K562 (cell line): ENCODE results near the gene AGTR1. TPM values are rescaled to one million over a fixed set of nuclear protein-coding genes. Genes with fewer than 3 reads are reported as not detected.

Experiments
- ATAC-seq: fragments of 200-7000 bp; cut with Tn5 transposase; 3 replicates; pipeline ENCODE4 v1.9.1; 2020; ENCODE audit warnings: moderate library complexity
- BruUV-seq: library from RNA; stranded (reverse); fragments of 400-500 nt; replicated peaks from 2 replicates; lab custom pipeline; 2021; lab: Mats Ljungman, UMichigan
- CTCF ChIA-PET: fragments of 300-600 bp; formaldehyde crosslinking; extraction: SDS; loops from one replicate; lab custom pipeline; 2021; ENCODE audit warnings: low intra/inter-chr PET ratio; lab: Yijun Ruan, JAX
- POLR2A ChIA-PET: fragments of 300-600, 350-650 bp; sonication (Branson Sonifier 250); formaldehyde crosslinking; extraction: SDS; loops from one replicate; lab custom pipeline; 2021; ENCODE audit warnings: antibody characterized with exemption, inconsistent platforms; lab: Yijun Ruan, JAX
- DNase-seq, 4 experiments: peaks; one replicate each; pipeline versions ENCODE4 v3.0.0 to v3.0.0-alpha.2; 2011 to 2018; ENCODE audit warnings: low spot score in 3 of 4, mixed read lengths in 3 of 4; ENCODE audit errors: extremely low read depth in 1 of 4
- FAIRE-seq: peaks from 2 replicates; lab custom pipeline; 2011; peaks lifted over from hg19 to GRCh38; lab: Jason Lieb, UNC
- H2AFZ ChIP-seq: 2 replicates; pipeline ENCODE4 v1.6.0; 2011; ENCODE audit warnings: low read depth, low read length, control low read depth, inconsistent platforms
- H3K27ac ChIP-seq: fragments of 200-600 bp; 3 replicates; pipeline ENCODE4 v1.8.0; 2011; ENCODE audit warnings: low read depth, mild to moderate bottlenecking, control low read depth, inconsistent platforms, low read length, moderate library complexity, mixed read lengths; ENCODE audit errors: extremely low read depth
- H3K27me3 ChIP-seq, 2 experiments: fragments of 300-600 bp in 1 of 2; 2 replicates in 1 of 2; 3 replicates in 1 of 2; pipeline versions ENCODE4 v1.6.0 to v1.8.0; 2011; ENCODE audit warnings: inconsistent platforms in 2 of 2, low read length in 2 of 2, mild to moderate bottlenecking in 1 of 2, mixed read lengths in 1 of 2, moderate library complexity in 1 of 2; ENCODE audit not compliant: control insufficient read depth in 2 of 2, insufficient read depth in 2 of 2
- H3K36me3 ChIP-seq: fragments of 300-600 bp; 3 replicates; pipeline ENCODE4 v1.8.0; 2011; ENCODE audit warnings: mild to moderate bottlenecking, low read length, inconsistent platforms; ENCODE audit not compliant: control insufficient read depth, insufficient read depth
- H3K4me1 ChIP-seq, 2 experiments: fragments of 200-600 bp in 1 of 2; replicated peaks in 1 of 2; 2 replicates in 1 of 2; 3 replicates in 1 of 2; pipeline versions ENCODE4 v1.5.1 to v1.8.0; 2011; ENCODE audit warnings: inconsistent platforms in 2 of 2, low read length in 2 of 2, mild to moderate bottlenecking in 1 of 2, mixed read lengths in 1 of 2, moderate library complexity in 1 of 2; ENCODE audit not compliant: control insufficient read depth in 2 of 2, insufficient read depth in 2 of 2
- H3K4me2 ChIP-seq: 2 replicates; pipeline ENCODE4 v1.6.1; 2011; ENCODE audit warnings: low read length, control low read depth, inconsistent platforms, mixed read lengths; ENCODE audit not compliant: insufficient read depth
- H3K4me3 ChIP-seq: fragments of 200-600 bp; sonication (generic), shearing (Covaris generic); 2 replicates; pipeline ENCODE4 v1.5.1; 2016; ENCODE audit warnings: control low read depth, inconsistent platforms
- H3K79me2 ChIP-seq: fragments of 200-600 bp; 3 replicates; pipeline ENCODE4 v1.8.0; 2011; ENCODE audit warnings: low read length, inconsistent platforms; ENCODE audit not compliant: control insufficient read depth, insufficient read depth
- H3K9ac ChIP-seq, 2 experiments: 2 replicates each; pipeline versions ENCODE4 v1.6.0 to v1.6.1; 2011; ENCODE audit warnings: low read depth in 2 of 2, low read length in 2 of 2, control low read depth in 1 of 2, inconsistent platforms in 1 of 2, mild to moderate bottlenecking in 1 of 2, mixed read lengths in 1 of 2; ENCODE audit not compliant: insufficient read depth in 1 of 2
- H3K9me1 ChIP-seq: one replicate; pipeline ENCODE4 v1.6.0; 2011; ENCODE audit warnings: inconsistent platforms, mild to moderate bottlenecking, low read length, moderate library complexity; ENCODE audit not compliant: control insufficient read depth, insufficient read depth
- H3K9me3 ChIP-seq: replicated peaks from 2 replicates; pipeline ENCODE4 v1.5.1; 2011; ENCODE audit warnings: low read depth, low read length, inconsistent platforms; ENCODE audit not compliant: control insufficient read depth, insufficient read depth
- H4K20me1 ChIP-seq: replicated peaks from 2 replicates; pipeline ENCODE4 v1.6.1; 2011; ENCODE audit warnings: low read length, inconsistent platforms, mixed read lengths; ENCODE audit not compliant: control insufficient read depth, insufficient read depth
- ATF6 ChIP-seq: sonication (generic); formaldehyde crosslinking; IDR thresholded peaks from 2 replicates; pipeline ENCODE4 v1.4.0; 2020; ENCODE audit warnings: mild to moderate bottlenecking, missing genetic modification reagents
- HDAC2 ChIP-seq: fragments of 450-650 bp; IDR thresholded peaks from 2 replicates; pipeline ENCODE4 v1.6.1; 2016; ENCODE audit warnings: mild to moderate bottlenecking
- MAFG ChIP-seq: fragments of 450-650 bp; conservative IDR thresholded peaks from 2 replicates; pipeline ENCODE4 v1.6.1; 2016; ENCODE audit warnings: missing genetic modification characterization, missing compliant biosample characterization
- MAZ ChIP-seq, 2 experiments: fragments of 450-650 bp in 1 of 2; sonication (generic) in 1 of 2; formaldehyde crosslinking; IDR thresholded peaks in 1 of 2; conservative IDR thresholded peaks in 1 of 2; 2 replicates each; pipeline versions ENCODE4 v1.4.0 to v1.5.0; 2020; ENCODE audit warnings: mild to moderate bottlenecking in 1 of 2, missing genetic modification reagents in 1 of 2
- MLX ChIP-seq, 2 experiments: fragments of 450-650 bp in 1 of 2; sonication (generic) in 1 of 2; formaldehyde crosslinking; conservative IDR thresholded peaks; 2 replicates each; pipeline versions ENCODE4 v1.4.0 to v1.8.1; 2020 to 2022; ENCODE audit warnings: mild to moderate bottlenecking in 1 of 2, missing genetic modification reagents in 1 of 2
- NR4A1 ChIP-seq, 2 experiments: fragments of 250-450 bp in 1 of 2; fragments of 450-650 bp in 1 of 2; sonication (Bioruptor Pico) in 1 of 2; IDR thresholded peaks; 2 replicates each; pipeline versions ENCODE4 v1.4.0 to v1.6.1; 2016 to 2020; ENCODE audit warnings: mild to moderate bottlenecking in 2 of 2, missing compliant biosample characterization in 1 of 2, missing genetic modification characterization in 1 of 2, moderate library complexity in 1 of 2
- POLR2AphosphoS2 ChIP-seq: IDR thresholded peaks from 2 replicates; pipeline ENCODE4 v1.6.1; 2012; ENCODE audit warnings: low read length, improper control_type of control experiment
- RAD51 ChIP-seq: fragments of 450-650 bp; IDR thresholded peaks from 2 replicates; pipeline ENCODE4 v1.7.1; 2016; ENCODE audit warnings: low read depth, mild to moderate bottlenecking, borderline replicate concordance
- ZBTB17 ChIP-seq: fragments of 450-650 bp; formaldehyde crosslinking; IDR thresholded peaks from 2 replicates; pipeline ENCODE4 v1.4.0; 2020; ENCODE audit warnings: mild to moderate bottlenecking
- ZNF395 ChIP-seq: fragments of 200-800 bp; sonication (Bioruptor generic); IDR thresholded peaks from 2 replicates; pipeline ENCODE4 v1.6.1; 2017; ENCODE audit warnings: missing genetic modification characterization, missing compliant biosample characterization
- ZNF507 ChIP-seq: conservative IDR thresholded peaks from 2 replicates; pipeline ENCODE4 v1.6.1; 2017; ENCODE audit warnings: missing genetic modification characterization, missing compliant biosample characterization
- ZNF57 ChIP-seq: fragments of 450-650 bp; formaldehyde crosslinking; IDR thresholded peaks from 2 replicates; pipeline ENCODE4 v1.4.0; 2020; ENCODE audit warnings: mild to moderate bottlenecking, moderate library complexity
- ZNF785 ChIP-seq: fragments of 250-450 bp; sonication (Bioruptor Pico); IDR thresholded peaks from 2 replicates; pipeline ENCODE4 v1.4.0; 2020; ENCODE audit warnings: mild to moderate bottlenecking
- WGBS: fragments of 100-300 bp; shearing (Covaris generic); methylation state at CpG from one replicate; pipeline ENCODE4 v1.1.6; 2016; ENCODE audit warnings: low coverage, mixed read lengths; ENCODE audit not compliant: insufficient coverage; ENCODE audit errors: missing lambda C conversion rate; 5-methylcytosine and 5-hydroxymethylcytosine counted together
- in situ Hi-C: fragments of 300-500 bp; cut with MboI; formaldehyde crosslinking; loops from 4 replicates; pipeline ENCODE4 v1.15.0; 2018; ENCODE audit warnings: inconsistent platforms, mixed read lengths
- intact Hi-C: fragments of 100-400 bp; cut with micrococcal nuclease; formaldehyde crosslinking; loops from 2 replicates; pipeline ENCODE4 v1.14.2; 2022
- polyA plus RNA-seq, 8 experiments: library from polyadenylated mRNA; depleted of rRNA in 4 of 8; stranded (reverse) in 5 of 8; unstranded in 3 of 8; fragments of >200 nt; fragmentation: Nextera tagmentation in 2 of 8; fragmentation: Illumina TruSeq in 1 of 8; extraction: Ambion mirVana in 2 of 8; extraction: Trizol in 1 of 8; gene quantifications; 2 replicates each; pipeline versions ENCODE4 v1.2.1 to v1.2.3, GENCODE V29; 2011 to 2014; ENCODE audit warnings: inconsistent platforms in 1 of 8, missing spikeins in 1 of 8
- total RNA-seq, 7 experiments: library from RNA; depleted of rRNA in 6 of 7; stranded (reverse); fragments of >200 nt in 6 of 7; fragmentation: Illumina TruSeq in 2 of 7; extraction: Trizol in 2 of 7; gene quantifications; 2 replicates each; pipeline versions ENCODE4 v1.2.1 to v1.2.3, GENCODE V29; 2011 to 2021; ENCODE audit warnings: low replicate concordance in 1 of 7

The AGTR1 gene
- total and polyA plus RNA-seq, 9 of the 15 experiments (the other 6 are each of a cell fraction or from before 2014, with no cell fraction given), result not detected

GRCh38 chr3:148651549-148651948 is 46.2 kb upstream of the AGTR1 start:
- TF ChIP-seq RAD51 (no peak), ZNF785 (CRISPR knock-in tag) (no peak)
- Histone ChIP-seq H3K36me3 (no peaks in the 10 kb centered on the region), H3K27me3 (no peaks in the 10 kb centered on the region), H3K4me2 (no peak overlapping the region), H2AFZ (no peak overlapping the region), H3K4me3 (no peak overlapping the region), H3K9ac (no peak overlapping the region), H3K27ac (no peak overlapping the region), H3K9me3 (no peaks in the 10 kb centered on the region), H3K4me1 (no peaks in the 10 kb centered on the region), H3K9me1 (no peaks in the 10 kb centered on the region), H3K79me2 (no peaks in the 10 kb centered on the region), H4K20me1 (no peaks in the 10 kb centered on the region)
- intact Hi-C loops, result no loop called here
- 6% methylated on average over 6 of the region's 6 CpGs for WGBS
- no peak for FAIRE-seq
- in situ Hi-C loops, result no loop called here
- ATAC-seq, result no peak
- ChIA-PET POLR2A (no interaction called here), CTCF (no interaction called here)
- no peak for DNase-seq
- no TSS peak for BruUV-seq

- no TSS peak for BruUV-seq
- Histone ChIP-seq H3K4me2 (no peak overlapping the region), H2AFZ (no peak overlapping the region), H3K4me3 (no peak overlapping the region), H3K36me3 (no peaks in the 10 kb centered on the region), H3K9ac (no peak overlapping the region), H4K20me1 (no peaks in the 10 kb centered on the region), H3K4me1 (no peaks in the 10 kb centered on the region), H3K79me2 (no peaks in the 10 kb centered on the region), H3K9me3 (no peaks in the 10 kb centered on the region), H3K9me1 (no peaks in the 10 kb centered on the region), H3K27ac (no peak overlapping the region), H3K27me3 (no peaks in the 10 kb centered on the region)
- 14% methylated on average over 4 of the region's 4 CpGs for WGBS
- DNase-seq, result no peak
- ATAC-seq, result no peak
- intact Hi-C loops (no loop called here), in situ Hi-C loops (no loop called here)
- no peak for FAIRE-seq
- POLR2A ChIA-PET, result no interaction called here
- CTCF ChIA-PET, result no interaction called here
- TF ChIP-seq NR4A1 (CRISPR knock-in tag; IDR thresholded peaks at IDR 0.05) (no peak), NR4A1 (tag; IDR thresholded peaks at IDR 0.05) (no peak), MAZ (CRISPR knock-in tag; conservative IDR thresholded peaks at IDR 0.05 in 1 of 2, IDR thresholded peaks at IDR 0.05 in 1 of 2) (no peak), MLX (CRISPR knock-in tag; conservative IDR thresholded peaks at IDR 0.05) (no peak), ZNF507 (tag) (no peak), ZBTB17 (CRISPR knock-in tag) (no peak), HDAC2 (no peak), ATF6 (CRISPR knock-in tag) (no peak), ZNF395 (CRISPR knock-in tag) (no peak), ZNF57 (no peak), MAFG (tag) (no peak), POLR2AphosphoS2 (no peak)
Observed at GRCh38 chr3:148654433-148654832, 43.3 kb upstream of the AGTR1 start.
